GM12865 (cell line): ENCODE results near the gene MYO19.

Experiments
- DNase-seq: peaks from one replicate; pipeline ENCODE4 v3.0.0; 2010; ENCODE audit warnings: low read depth
- H3K4me3 ChIP-seq: 2 replicates; pipeline ENCODE4 v1.5.1; 2011; ENCODE audit warnings: mild to moderate bottlenecking, low read depth, low read length, control low read depth
- TF ChIP-seq, protein P1 (sequence below): IDR thresholded peaks from 2 replicates; pipeline ENCODE4 v1.5.1; 2011; ENCODE audit warnings: low read length, control low read depth, low read depth, inconsistent platforms; ENCODE audit not compliant: insufficient read depth; ENCODE audit errors: missing control alignments

MYO19 gene

DNA sequence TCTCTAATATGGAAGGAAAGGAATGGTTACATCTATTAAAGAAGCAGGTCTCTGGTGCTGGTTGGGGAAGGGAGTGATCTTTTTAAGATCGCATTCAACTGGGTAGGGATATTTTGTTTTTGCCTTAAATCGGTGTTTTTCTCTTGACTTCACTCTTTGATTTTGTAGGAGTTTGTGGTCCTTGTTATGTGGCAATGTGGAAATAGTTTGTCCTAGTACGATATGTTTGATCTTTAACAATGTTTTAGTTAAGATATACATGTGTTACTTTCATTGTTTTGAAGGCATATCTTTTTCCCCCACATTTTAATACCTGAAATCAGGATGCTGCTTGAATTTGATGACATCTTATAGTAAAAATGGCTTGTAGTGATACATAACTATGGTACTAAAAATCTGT, 18.8 kb upstream of the MYO19 start:
- TF ChIP-seq, protein P1, sequence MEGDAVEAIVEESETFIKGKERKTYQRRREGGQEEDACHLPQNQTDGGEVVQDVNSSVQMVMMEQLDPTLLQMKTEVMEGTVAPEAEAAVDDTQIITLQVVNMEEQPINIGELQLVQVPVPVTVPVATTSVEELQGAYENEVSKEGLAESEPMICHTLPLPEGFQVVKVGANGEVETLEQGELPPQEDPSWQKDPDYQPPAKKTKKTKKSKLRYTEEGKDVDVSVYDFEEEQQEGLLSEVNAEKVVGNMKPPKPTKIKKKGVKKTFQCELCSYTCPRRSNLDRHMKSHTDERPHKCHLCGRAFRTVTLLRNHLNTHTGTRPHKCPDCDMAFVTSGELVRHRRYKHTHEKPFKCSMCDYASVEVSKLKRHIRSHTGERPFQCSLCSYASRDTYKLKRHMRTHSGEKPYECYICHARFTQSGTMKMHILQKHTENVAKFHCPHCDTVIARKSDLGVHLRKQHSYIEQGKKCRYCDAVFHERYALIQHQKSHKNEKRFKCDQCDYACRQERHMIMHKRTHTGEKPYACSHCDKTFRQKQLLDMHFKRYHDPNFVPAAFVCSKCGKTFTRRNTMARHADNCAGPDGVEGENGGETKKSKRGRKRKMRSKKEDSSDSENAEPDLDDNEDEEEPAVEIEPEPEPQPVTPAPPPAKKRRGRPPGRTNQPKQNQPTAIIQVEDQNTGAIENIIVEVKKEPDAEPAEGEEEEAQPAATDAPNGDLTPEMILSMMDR = no peak
- DNase-seq = no peak
- H3K4me3 ChIP-seq = no peak overlapping the region

DNA sequence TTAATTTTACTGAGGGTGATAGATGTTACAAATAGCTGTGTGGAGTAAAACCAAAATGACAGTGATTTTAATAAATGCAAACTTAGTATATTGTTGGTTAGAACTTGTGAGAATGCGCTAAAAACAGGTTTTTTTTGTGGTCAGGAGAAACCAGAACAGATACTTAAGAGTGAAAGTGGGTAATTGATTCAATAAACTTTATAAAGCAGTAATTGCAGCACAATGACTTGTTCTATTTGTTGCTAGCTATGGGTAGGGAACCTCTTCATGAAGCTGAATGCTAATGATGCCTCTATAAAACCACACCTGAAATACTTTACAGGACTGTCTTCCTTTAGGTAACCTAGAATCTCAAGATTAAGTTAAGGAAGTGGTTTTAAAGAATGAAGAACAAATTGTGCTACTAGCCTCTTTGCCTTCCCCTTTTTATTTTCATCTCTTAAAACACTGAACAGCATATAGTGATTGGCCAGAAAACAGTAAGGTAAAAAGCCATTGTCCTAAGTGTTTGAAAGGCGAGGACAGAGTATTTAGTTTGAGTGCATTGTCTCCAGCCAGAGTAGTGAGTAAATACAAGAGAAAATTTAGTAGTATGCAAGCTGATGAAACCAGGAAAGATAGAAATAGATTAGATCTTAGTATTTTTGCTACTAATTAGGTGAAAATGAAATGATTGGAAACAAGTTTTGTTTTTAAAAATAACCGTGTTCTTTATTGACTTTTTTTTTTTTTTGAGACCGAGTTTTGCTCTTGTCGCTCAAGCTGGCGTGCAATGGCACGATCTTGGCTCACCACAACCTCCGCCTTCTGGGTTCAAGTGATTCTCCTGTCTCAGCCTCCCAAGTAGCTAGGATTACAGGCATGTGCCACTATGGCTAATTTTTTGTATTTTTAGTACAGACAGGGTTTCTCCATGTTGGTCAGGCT, 16.1 kb upstream of the MYO19 start:
- DNase-seq = peak; percentile 72
- TF ChIP-seq, protein P1 = no peak
- no peak overlapping the region for H3K4me3 ChIP-seq

DNA sequence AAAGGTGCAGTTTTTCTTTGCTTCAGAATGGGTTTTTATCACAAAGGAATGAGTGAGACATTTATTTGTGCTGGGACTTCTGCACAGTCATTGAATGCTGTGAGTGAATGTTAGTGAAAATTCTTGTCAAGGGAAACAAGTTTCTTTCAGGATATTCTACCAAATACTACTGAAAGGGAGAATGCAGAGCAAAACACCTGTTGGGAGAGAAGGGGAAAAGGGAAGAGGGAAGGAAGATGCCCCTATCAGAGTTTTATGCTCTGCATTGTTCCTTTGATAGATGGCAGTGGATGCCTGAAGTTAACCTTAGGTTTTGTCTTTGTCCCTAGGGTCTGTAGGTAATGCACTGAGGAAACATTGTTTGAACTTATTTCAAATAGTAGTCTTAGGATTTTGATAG, 13.1 kb upstream of the MYO19 start:
- no peak overlapping the region for H3K4me3 ChIP-seq
- no peak for DNase-seq
- TF ChIP-seq, protein P1 = no peak

DNA sequence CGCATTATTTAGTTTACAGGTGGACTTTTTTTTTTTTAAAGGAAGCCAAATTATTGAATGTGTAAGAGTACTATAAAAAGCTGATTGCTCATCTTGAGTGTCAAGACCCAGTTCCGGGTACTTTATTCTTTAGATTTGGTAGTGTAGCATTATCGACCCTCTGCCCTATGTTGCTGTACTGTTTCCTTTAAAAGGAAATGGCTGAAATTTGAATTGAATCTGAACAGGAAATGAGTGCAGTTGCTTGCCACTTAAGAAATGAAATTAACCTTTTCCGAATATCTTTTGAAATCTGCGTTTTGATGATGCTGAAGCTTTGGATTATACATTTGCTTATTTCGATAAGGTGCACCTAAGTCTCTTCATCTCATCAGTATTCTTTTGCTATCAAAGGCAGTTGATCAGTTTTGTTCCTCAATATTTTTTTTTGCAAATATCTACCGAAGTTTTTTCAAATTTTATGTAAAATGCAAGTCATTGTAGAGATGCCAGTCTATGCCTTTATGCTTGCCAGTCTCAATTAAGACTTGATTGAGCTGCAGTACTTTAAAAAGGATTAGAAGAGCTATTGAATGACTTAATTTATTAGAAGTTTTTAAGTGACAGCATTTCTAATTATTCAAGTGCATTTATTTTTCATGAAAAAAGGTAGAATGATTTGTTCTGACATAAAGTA, 11.9 kb upstream of the MYO19 start:
- peak; percentile 17 for DNase-seq
- TF ChIP-seq, protein P1 = no peak

DNA sequence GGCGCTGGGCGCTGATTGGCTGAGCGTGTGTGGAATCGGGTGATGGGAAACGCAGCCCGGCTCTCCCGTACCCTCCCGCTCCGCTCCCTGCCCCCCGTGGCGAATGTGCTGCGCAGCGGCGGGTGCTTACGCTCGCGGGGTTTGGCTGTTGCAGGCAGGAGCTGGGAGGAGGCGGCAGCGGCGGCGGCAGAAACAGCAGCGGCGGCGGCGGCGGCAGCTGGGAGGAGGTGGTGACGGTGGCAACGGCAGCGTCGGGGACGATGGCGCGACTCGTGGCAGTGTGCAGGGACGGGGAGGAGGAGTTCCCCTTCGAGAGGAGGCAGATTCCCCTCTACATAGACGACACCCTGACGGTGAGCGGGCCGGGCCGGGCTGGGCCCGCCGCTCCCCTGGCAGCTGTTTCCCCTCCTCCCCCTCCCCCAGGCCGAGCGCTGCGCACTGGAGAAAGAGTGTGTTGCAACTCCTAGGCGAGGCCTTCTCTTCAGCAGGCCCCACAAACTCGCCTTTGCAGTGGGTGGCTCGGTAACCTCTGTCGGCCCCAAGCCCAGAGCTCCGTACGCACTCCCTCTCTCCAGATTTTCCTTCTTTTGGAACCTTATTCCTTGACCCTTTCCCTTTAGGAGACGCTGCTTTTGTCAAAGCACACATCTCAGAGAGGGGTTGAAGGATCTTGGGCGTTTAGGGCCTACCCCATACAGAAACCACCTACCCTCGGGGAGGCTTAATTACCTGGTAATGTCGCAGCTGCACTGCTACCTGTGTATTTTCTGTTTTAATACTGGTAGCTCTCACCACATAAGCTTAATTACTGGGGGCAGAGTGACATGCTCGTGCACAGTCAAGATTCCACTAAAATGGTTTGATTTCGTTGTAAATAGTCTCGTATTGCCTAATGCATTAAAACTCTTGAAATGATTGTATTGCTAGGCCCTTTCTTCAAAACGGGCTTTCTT, 11.1 kb upstream of the MYO19 start:
- DNase-seq = peak; percentile 99
- H3K4me3 ChIP-seq = peak overlapping the region; percentile 89
- TF ChIP-seq, protein P1 = no peak

More for the DNA sequence above, 11.9 kb upstream of the MYO19 start:
- H3K4me3 ChIP-seq = peak overlapping the region; percentile 89

DNA sequence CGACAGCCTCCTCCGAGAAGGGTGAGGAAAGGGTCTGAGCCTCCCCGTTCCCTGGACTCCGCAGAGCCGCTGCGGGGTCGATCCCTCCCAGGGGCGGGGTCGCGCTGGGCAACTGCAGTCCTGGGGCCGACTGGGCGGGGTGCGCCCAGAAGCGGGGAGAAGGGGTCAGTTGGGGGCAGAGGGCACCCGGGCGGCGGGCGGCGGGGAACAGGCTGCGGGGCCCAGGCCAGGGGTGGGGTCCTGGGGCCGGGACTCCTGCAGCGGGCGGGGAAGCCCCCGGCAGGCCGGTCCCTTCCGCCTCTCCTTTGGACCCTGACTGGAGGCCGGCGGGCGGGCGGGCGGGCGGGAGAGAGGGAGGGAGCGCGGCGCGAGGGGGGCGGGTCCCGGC, 10.4 kb upstream of the MYO19 start:
- TF ChIP-seq, protein P1 = no peak
- no peak for DNase-seq
- peak overlapping the region; percentile 91 for H3K4me3 ChIP-seq
